Naive B cell (primary cell): ENCODE measurements around the gene SBF2. TPM values are rescaled to one million over a fixed set of nuclear protein-coding genes. Genes with fewer than 3 reads are reported as not detected.
A peak's percentile ranks its signal among the peaks of the same experiment; 100 is the strongest.

Experiments used
- ATAC-seq, 2 donors: fragments of 150-1000 bp; cut with Tn5 transposase; 2 replicates each; pipeline ENCODE4 v1.10.0; 2021; ENCODE audit warnings: low read depth in 2 of 2, mild to moderate bottlenecking in 2 of 2, moderate library complexity in 2 of 2
- DNase-seq: peaks from one replicate; pipeline ENCODE4 v3.0.0; 2022
- H3K27ac Mint-ChIP-seq, 6 donors: one replicate each; pipeline ENCODE4 v1.8.0; 2020 to 2022; ENCODE audit warnings: mild to moderate bottlenecking in 6 of 6, mixed read lengths in 6 of 6, moderate library complexity in 5 of 6, inconsistent platforms in 2 of 6
- H3K27me3 Mint-ChIP-seq, 3 donors: one replicate each; pipeline ENCODE4 v1.8.0; 2021 to 2022; ENCODE audit warnings: mixed read lengths in 3 of 3, mild to moderate bottlenecking in 1 of 3
- H3K36me3 Mint-ChIP-seq, 2 donors: one replicate each; pipeline ENCODE4 v1.8.0; 2020 to 2022; ENCODE audit warnings: mixed read lengths in 2 of 2, inconsistent platforms in 1 of 2, mild to moderate bottlenecking in 1 of 2
- H3K4me1 Mint-ChIP-seq, 3 donors: one replicate each; pipeline ENCODE4 v1.8.0; 2020 to 2022; ENCODE audit warnings: mixed read lengths in 3 of 3, inconsistent platforms in 1 of 3, mild to moderate bottlenecking in 1 of 3, moderate library complexity in 1 of 3
- H3K4me3 Mint-ChIP-seq, 8 donors: one replicate each; pipeline ENCODE4 v1.8.0; 2020 to 2022; ENCODE audit warnings: mild to moderate bottlenecking in 8 of 8, mixed read lengths in 8 of 8, moderate library complexity in 8 of 8, inconsistent platforms in 2 of 8
- H3K9me3 Mint-ChIP-seq, 7 donors: one replicate each; pipeline ENCODE4 v1.8.0; 2020 to 2022; ENCODE audit warnings: mixed read lengths in 7 of 7, mild to moderate bottlenecking in 5 of 7, inconsistent platforms in 2 of 7, moderate library complexity in 1 of 7
- polyA plus RNA-seq, 6 donors: library from polyadenylated mRNA; unstranded; fragments of 300-500 nt; fragmentation: Illumina TruSeq; gene quantifications; one replicate each; pipeline ENCODE4 v1.2.3, GENCODE V29; 2021; ENCODE audit warnings: low read depth in 6 of 6

SBF2 gene
- 1 to 10 TPM; 2.4 to 8.5 (median 3.1) TPM for polyA plus RNA-seq

DNA sequence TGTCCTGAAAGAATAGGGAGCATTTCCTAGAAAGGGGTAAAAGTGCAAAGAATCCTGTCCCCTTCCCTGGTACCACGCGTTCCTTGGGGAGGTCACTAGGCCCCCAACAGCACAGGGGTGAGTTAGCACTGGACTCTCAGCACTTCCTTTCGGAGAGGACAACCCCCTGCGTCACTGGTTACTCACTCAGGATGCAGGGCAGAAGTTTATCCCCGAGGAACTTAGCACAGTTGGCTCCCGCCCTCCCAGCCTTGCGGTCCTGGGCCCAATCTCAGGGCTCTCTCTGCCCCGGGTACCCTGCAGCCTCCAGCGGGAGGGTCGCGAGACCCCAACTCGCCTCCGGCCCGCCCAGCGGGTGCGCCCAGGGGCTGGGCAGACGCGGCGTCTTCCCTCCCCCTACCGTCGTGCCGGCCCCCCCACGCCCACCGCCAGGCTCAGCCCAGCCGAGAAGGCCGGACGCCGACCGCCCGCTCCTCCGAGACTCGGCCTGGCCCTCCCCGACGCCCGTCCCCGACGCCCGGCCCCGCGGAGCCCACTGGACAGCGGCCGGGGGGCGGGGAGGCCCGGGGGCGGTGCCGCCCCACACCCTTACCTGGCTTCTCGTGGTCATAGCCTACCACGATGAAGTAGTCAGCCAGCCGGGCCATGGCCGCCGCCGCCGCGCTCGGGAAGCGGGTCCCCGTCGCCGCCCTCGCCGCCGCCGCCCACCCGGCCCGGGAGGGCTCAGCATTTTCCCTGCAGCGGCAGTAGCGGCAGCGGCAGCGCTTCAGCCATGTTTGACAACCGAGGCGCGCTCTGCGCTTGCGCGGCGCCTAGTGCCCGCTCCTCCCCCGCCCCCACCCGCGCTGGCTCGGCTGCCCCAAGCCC is at the start of gene SBF2:
TSS of gene SBF2 (minus strand) at position 797 of the 867 bp plus-strand sequence. CDS start at position 647, 150 bp downstream.
- DNase-seq, result peak; percentile 78
- H3K9me3 Mint-ChIP-seq, result peaks cover 0 to under 1% (median 0%) of the 10 kb centered on the region in 7 donors
- peak; percentile 72 to 74 for ATAC-seq
- H3K27me3 Mint-ChIP-seq, result peaks cover 0 to 19% (median 15%) of the 10 kb centered on the region in 3 donors
- H3K36me3 Mint-ChIP-seq, result no peaks in the 10 kb centered on the region
- H3K4me1 Mint-ChIP-seq, result peaks cover 18 to 27% (median 21%) of the 10 kb centered on the region in 3 donors
- peak within 1 kb of the TSS; percentile 72 to 94 (median 88) for H3K4me3 Mint-ChIP-seq
- H3K27ac Mint-ChIP-seq, result peak within 1 kb of the TSS in 3 of 6 donors; percentile 50 to 87 (median 51)

DNA sequence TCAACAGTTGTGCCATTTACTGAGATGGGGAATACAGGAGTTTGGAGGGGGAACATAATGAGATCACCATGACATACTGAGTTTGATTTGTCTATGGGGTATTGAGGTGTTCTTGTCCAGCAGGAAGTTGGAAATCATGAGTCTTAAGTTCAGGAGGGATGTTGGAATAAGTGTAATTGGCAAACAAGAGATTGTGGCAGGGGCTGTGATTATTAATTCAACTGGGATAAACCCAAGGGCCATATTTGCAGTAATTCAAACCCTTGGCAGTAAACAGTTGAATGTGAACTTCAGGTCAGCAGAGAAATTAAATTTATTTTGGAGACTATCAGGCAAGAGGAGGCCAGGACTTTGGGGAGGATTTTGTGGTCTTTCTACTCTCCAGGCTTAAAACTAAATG is 44.3 kb upstream of the SBF2 start:
- Mint-ChIP-seq H3K27ac (no peak overlapping the region), H3K9me3 (peaks cover 0 to 1% (median 0%) of the 10 kb centered on the region in 7 donors), H3K36me3 (no peaks in the 10 kb centered on the region), H3K4me3 (no peak overlapping the region), H3K4me1 (no peaks in the 10 kb centered on the region), H3K27me3 (peaks cover 20 to 35% (median 27%) of the 10 kb centered on the region in 3 donors)
- DNase-seq (no peak), ATAC-seq (no peak)

DNA sequence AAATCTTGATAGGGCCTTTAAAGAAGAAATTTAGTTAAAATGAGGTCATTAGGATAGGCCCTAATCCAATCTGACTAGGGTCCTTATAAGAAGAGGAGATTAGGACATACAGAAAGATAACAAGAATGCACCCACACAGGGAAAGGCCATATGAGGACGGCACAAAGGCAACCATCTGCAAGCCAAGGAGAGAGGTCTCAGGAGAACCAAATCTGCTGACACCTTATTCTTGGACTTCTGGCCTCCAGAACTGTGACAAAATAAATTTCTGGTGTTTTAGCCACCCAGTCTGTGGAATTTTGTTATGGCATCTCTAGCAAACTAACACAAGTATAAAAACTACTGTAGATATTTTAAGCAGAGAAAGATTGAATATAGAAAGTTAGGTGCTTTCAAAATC is 39.5 kb upstream of the SBF2 start:
- DNase-seq, result no peak
- no peaks in the 10 kb centered on the region for H3K4me1 Mint-ChIP-seq
- H3K9me3 Mint-ChIP-seq, result peaks cover 0 to 5% (median 0%) of the 10 kb centered on the region in 7 donors
- peaks cover 9 to 30% (median 28%) of the 10 kb centered on the region in 3 donors for H3K27me3 Mint-ChIP-seq
- H3K27ac Mint-ChIP-seq, result no peak overlapping the region
- no peaks in the 10 kb centered on the region for H3K36me3 Mint-ChIP-seq
- ATAC-seq, result no peak
- no peak overlapping the region for H3K4me3 Mint-ChIP-seq

DNA sequence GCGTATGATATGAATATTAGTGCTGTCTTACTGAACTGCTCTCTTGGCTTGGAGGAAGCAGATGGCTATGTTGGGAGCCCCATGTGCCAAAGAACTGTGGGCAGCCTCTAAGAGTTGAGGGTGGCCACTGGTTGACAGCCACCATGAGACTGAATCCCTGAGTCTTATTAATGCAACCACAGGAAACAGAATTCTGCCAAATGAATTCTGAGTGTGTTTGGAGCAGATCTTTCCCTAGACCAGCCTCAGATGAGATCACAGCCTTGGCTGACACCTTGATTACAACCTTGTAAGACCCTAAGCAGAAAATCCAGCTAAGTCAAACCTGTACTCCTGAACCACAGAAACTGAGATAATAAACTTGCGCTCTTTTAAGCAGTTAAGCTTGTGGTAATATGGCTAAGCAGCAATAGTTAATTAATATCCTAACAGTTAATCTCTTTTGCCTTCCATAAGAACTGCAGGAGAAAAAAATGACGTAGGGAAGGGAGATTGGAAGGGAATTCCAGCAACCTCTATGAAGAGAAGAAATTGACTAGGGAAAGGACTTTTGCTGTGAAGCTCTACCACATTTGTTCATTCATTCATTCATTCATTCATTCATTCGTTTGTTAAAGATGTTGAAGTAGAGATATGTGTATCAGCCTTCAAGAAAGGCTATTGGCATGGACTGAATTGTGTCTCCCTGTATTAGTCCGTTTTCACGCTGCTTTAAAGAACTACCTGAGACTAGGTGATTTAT is 37.7 kb upstream of the SBF2 start:
- Mint-ChIP-seq H3K4me3 (no peak overlapping the region), H3K27me3 (peaks cover 4 to 28% (median 28%) of the 10 kb centered on the region in 3 donors), H3K27ac (no peak overlapping the region), H3K9me3 (peaks cover 0 to 5% (median 0%) of the 10 kb centered on the region in 7 donors), H3K36me3 (no peaks in the 10 kb centered on the region), H3K4me1 (no peaks in the 10 kb centered on the region)
- no peak for ATAC-seq
- no peak for DNase-seq

DNA sequence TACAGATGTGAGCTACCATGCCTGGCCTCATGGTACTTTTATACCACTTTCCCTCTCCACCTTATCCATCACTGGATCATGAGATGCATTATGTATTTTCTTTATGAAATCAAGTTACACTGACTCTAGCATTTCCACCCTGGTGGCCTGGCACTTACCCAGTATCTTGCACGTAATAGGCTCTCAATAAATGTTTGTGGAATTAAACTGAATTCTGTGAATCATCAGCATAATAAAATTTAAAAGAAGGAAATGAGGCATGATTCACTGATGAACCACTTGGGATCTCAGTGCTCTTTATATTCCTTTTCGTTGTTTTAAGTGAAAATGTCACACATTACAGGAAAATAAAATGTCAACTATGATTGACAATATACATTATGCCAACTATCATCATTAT is 35.9 kb upstream of the SBF2 start:
- Mint-ChIP-seq H3K9me3 (peaks cover 0 to 5% (median 0%) of the 10 kb centered on the region in 7 donors), H3K27ac (no peak overlapping the region), H3K27me3 (peaks cover 4 to 30% (median 28%) of the 10 kb centered on the region in 3 donors), H3K4me1 (no peaks in the 10 kb centered on the region), H3K36me3 (no peaks in the 10 kb centered on the region), H3K4me3 (no peak overlapping the region)
- no peak for DNase-seq
- no peak for ATAC-seq

DNA sequence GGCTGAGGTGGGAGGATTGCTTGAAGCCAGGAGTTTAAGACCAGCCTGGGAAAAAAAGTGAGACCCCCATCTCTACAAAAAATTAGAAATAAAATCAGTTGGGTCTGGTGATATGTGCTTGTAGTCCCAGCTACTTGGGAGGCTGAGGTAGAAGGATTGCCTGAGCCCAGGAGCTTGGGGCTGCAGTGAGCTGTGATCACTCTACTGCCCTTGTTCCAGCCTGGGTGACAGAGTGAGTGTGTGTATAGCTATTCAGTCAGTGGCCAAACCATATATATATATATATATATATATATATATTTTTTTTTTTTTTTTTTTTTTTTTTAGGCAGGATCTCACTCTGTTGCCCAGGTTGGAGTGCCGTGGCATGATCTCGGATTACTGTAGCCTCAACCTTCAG is 35.3 kb upstream of the SBF2 start:
- peaks cover 0 to 5% (median 0%) of the 10 kb centered on the region in 7 donors for H3K9me3 Mint-ChIP-seq
- ATAC-seq (no peak), DNase-seq (no peak)
- H3K27ac Mint-ChIP-seq, result peak overlapping the region in 1 of 6 donors; percentile 12
- H3K4me1 Mint-ChIP-seq, result no peaks in the 10 kb centered on the region
- no peaks in the 10 kb centered on the region for H3K36me3 Mint-ChIP-seq
- H3K4me3 Mint-ChIP-seq, result no peak overlapping the region
- H3K27me3 Mint-ChIP-seq, result peaks cover 4 to 30% (median 23%) of the 10 kb centered on the region in 3 donors

DNA sequence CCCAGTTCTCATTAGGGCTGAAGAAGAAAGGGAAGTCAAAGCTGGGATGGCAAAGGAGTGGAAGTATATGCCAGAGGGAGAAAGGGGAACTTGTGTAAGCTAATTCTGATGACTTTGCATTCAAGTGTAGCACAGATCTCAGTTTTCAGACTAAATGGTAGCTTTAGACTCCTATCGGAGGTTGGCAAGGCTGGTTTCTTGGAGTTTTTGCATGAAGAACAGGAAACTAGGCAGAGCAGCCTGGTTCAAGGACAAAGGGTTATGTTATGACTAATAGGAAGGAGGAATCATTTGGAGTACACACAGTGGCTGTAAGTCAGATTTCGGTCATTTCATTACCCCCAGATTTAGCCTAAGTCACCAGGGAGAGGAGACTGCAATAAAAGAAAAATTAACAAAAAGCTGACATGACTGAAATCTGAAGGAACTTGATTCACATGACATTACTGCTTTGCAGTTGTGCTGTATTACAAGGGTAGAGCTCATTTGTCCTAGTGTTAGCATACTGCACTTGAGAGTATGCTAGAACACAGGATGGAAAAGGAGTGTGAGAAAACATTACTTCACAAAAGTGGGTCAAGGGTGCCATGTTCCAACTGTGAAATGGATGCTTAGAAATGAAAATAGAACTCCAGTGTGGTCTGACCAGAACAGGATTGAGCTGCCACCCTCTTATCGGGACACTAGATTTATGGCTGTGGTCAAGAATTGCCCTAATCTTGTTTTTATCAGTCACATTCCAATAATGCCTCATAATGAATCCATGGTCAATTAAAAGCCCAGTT is 34.5 kb upstream of the SBF2 start:
- no peaks in the 10 kb centered on the region for H3K36me3 Mint-ChIP-seq
- no peaks in the 10 kb centered on the region for H3K4me1 Mint-ChIP-seq
- H3K27ac Mint-ChIP-seq, result no peak overlapping the region
- DNase-seq, result no peak
- no peak overlapping the region for H3K4me3 Mint-ChIP-seq
- no peak for ATAC-seq
- peaks cover 0 to 28% (median 19%) of the 10 kb centered on the region in 3 donors for H3K27me3 Mint-ChIP-seq
- H3K9me3 Mint-ChIP-seq, result peaks cover 0 to 5% (median 0%) of the 10 kb centered on the region in 7 donors

DNA sequence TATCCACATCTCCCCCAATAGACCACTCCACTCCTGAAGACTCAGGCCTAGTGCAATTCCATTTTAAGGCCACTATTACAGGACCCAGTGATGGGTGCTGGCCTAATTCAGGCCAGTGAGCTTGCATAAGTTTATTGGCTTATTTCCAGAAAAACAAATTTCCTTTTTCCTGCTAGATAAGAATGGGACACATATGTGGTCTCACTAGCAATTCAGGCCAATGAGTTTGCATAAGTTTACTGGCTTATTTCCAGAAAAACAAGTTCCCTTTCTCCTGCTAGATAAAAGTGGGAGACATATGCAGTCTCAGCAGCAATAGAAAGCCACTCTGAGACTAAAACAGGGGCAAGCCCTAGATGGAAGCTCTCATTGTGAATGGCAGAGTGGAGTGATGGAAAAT is 33.2 kb upstream of the SBF2 start:
- peaks cover 0 to 33% (median 19%) of the 10 kb centered on the region in 3 donors for H3K27me3 Mint-ChIP-seq
- no peak overlapping the region for H3K4me3 Mint-ChIP-seq
- ATAC-seq (no peak), DNase-seq (no peak)
- peaks cover 0 to 5% (median 4%) of the 10 kb centered on the region in 3 donors for H3K4me1 Mint-ChIP-seq
- no peaks in the 10 kb centered on the region for H3K36me3 Mint-ChIP-seq
- peak overlapping the region in 1 of 6 donors; percentile 12 for H3K27ac Mint-ChIP-seq
- peaks cover 0 to 5% (median 0%) of the 10 kb centered on the region in 7 donors for H3K9me3 Mint-ChIP-seq

DNA sequence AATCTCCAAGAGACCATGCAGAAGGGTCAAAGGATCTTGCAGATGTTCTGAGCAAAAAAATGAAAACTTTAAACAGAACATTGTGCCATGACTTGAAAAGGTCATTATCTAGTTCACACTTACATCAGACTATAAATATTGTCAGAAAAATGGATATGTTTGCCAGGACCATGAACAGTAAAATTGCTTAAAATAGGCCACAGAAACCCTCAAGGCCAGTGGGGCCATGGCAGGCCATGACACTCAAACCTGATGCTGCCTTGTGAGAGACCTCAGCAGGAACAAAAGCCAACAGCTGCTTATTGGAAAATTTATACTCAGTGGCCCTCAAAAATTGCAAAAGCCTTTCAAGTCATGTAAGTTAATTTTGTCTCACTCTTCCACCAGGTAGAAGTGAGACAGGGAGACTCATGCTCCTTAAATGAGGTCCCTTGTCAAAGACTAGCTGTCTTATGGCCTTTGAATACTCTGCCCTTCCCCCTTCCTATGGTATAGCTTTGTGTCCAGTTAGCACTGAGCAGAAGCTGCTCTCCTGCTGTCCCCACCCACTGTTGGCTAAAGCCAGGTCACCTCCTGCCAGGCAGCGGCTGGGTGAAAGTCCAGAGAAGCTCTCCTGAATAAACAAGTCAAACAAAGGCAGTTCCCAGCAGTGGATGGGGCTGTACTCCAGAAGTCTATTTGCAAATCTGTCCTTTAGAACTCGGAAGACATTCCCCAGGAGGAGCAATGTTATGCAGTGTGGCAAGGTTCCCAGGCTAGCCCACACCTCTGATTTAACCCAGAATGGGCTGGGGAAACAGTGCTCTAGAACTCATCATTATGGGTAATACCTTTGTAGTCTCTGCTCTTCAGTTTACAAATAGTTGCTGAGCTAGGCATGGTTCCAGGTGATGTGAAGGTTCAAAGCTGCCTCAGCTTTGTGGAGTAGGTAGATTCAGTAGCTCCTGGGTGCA is 32.3 kb upstream of the SBF2 start:
- H3K4me1 Mint-ChIP-seq, result peaks cover 0 to 5% (median 4%) of the 10 kb centered on the region in 3 donors
- peak overlapping the region in 1 of 6 donors; percentile 60 for H3K27ac Mint-ChIP-seq
- peaks cover 0 to 24% (median 10%) of the 10 kb centered on the region in 3 donors for H3K27me3 Mint-ChIP-seq
- DNase-seq, result no peak
- no peak overlapping the region for H3K4me3 Mint-ChIP-seq
- no peaks in the 10 kb centered on the region for H3K36me3 Mint-ChIP-seq
- ATAC-seq, result no peak
- H3K9me3 Mint-ChIP-seq, result no peaks in the 10 kb centered on the region

DNA sequence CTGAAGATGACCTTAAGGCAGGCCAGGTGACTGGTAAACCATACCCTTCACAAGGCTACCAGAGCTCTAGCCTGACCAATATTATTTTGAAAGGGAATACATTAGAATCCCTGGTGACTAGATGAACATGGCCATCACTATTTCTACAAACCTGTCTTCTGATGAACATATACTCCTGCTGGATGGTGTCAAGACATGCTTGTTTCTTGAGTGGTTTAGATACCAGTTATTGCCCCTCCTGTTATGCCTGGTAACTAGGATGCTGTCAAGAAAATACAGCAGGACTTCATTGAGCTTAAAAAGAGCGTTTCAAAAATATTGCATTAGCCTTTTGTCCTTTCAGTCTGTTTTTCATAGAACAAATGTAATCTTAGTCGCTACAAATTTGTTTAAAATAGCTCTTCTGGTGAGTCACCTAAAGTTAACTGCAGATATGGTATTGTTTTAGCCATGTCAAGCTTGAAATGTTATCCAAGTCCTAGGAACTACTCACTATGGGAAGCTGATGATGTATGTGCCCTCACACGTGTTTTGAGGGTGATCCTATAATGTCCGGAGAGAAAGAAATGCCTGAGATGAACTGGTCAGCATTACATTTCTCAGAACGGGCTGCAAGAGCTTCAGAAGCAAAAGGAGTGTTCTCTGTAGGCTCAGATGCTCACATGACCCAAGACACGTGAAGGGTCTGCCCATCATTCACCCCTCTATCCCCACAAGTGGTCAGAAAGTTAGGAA is 31.4 kb upstream of the SBF2 start:
- DNase-seq (no peak), ATAC-seq (no peak)
- Mint-ChIP-seq H3K4me3 (no peak overlapping the region), H3K27ac (no peak overlapping the region), H3K27me3 (peaks cover 0 to 24% (median 10%) of the 10 kb centered on the region in 3 donors), H3K4me1 (peaks cover 0 to 5% (median 4%) of the 10 kb centered on the region in 3 donors), H3K36me3 (no peaks in the 10 kb centered on the region), H3K9me3 (no peaks in the 10 kb centered on the region)

DNA sequence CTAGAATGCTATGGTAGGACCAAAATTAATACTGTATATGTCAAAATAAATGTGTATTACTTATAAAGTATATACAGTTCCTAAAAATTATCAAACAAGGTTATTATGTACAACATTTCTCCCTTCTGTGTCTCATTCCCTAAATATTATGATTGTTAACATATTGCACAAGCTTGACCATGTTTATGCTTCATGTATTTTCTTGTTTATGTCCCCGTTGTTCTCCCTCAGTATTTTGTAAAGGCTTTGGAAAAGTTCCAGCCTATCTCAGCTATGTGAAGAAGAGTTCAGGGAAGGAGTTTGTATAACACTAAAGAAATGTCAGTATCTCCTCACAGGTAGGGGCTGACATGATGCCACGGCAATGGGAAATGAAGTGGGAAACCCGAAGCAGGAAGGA is 30.5 kb upstream of the SBF2 start:
- H3K27ac Mint-ChIP-seq, result no peak overlapping the region
- H3K9me3 Mint-ChIP-seq, result no peaks in the 10 kb centered on the region
- no peak overlapping the region for H3K4me3 Mint-ChIP-seq
- H3K27me3 Mint-ChIP-seq, result peaks cover 0 to 24% (median 10%) of the 10 kb centered on the region in 3 donors
- ATAC-seq (no peak), DNase-seq (no peak)
- H3K36me3 Mint-ChIP-seq, result no peaks in the 10 kb centered on the region
- H3K4me1 Mint-ChIP-seq, result peaks cover 6 to 9% (median 7%) of the 10 kb centered on the region in 3 donors

DNA sequence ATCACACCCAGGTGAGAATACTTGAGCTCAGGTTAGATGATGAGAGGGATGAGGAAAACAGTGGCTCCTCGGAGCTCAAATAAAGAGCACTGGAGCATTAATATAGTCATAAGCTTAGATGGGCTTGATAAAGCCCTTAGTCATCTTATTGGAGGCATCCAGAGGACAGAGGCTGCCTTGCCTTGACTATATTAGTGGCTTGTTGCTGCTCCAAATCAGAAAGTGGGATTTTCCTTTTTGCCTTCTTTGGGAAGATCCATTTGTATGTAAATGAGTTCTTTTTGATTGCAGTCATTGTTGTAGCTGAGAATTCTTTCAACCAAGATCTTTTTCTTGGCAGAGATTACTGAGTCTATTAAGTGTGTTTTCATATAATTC is 29.8 kb upstream of the SBF2 start:
- H3K27ac Mint-ChIP-seq, result no peak overlapping the region
- no peaks in the 10 kb centered on the region for H3K9me3 Mint-ChIP-seq
- no peak for DNase-seq
- peaks cover 0 to 24% (median 9%) of the 10 kb centered on the region in 3 donors for H3K27me3 Mint-ChIP-seq
- H3K4me3 Mint-ChIP-seq, result no peak overlapping the region
- ATAC-seq, result no peak
- no peaks in the 10 kb centered on the region for H3K36me3 Mint-ChIP-seq
- peaks cover 9 to 12% (median 11%) of the 10 kb centered on the region in 3 donors for H3K4me1 Mint-ChIP-seq
